ENCODE results near the gene PTGR3.

PTGR3 gene

GRCh38 chr18:75221897-75222296 is 13.0 kb upstream of the PTGR3 start:
- in situ Hi-C loops (cut with MboI; ENCODE audit: low pct_unique_long_range_greater_than_20kb, low sequenced_read_pairs, unreplicated experiment), result no loop called here
- TF ChIP-seq, protein P1, sequence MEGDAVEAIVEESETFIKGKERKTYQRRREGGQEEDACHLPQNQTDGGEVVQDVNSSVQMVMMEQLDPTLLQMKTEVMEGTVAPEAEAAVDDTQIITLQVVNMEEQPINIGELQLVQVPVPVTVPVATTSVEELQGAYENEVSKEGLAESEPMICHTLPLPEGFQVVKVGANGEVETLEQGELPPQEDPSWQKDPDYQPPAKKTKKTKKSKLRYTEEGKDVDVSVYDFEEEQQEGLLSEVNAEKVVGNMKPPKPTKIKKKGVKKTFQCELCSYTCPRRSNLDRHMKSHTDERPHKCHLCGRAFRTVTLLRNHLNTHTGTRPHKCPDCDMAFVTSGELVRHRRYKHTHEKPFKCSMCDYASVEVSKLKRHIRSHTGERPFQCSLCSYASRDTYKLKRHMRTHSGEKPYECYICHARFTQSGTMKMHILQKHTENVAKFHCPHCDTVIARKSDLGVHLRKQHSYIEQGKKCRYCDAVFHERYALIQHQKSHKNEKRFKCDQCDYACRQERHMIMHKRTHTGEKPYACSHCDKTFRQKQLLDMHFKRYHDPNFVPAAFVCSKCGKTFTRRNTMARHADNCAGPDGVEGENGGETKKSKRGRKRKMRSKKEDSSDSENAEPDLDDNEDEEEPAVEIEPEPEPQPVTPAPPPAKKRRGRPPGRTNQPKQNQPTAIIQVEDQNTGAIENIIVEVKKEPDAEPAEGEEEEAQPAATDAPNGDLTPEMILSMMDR (IDR thresholded peaks at IDR 0.05; ENCODE audit: extremely low read depth, insufficient read depth, missing control alignments), result no peak
- DNase-seq (ENCODE audit: low spot score), result no peak

- DNase-seq (ENCODE audit: low spot score), result no peak
- TF ChIP-seq, protein P1 (IDR thresholded peaks at IDR 0.05; ENCODE audit: extremely low read depth, insufficient read depth, missing control alignments), result no peak
- in situ Hi-C loops (cut with MboI; ENCODE audit: low pct_unique_long_range_greater_than_20kb, low sequenced_read_pairs, unreplicated experiment), result no loop called here
Observed at GRCh38 chr18:75221397-75221796, 12.5 kb upstream of the PTGR3 start.

DNA sequence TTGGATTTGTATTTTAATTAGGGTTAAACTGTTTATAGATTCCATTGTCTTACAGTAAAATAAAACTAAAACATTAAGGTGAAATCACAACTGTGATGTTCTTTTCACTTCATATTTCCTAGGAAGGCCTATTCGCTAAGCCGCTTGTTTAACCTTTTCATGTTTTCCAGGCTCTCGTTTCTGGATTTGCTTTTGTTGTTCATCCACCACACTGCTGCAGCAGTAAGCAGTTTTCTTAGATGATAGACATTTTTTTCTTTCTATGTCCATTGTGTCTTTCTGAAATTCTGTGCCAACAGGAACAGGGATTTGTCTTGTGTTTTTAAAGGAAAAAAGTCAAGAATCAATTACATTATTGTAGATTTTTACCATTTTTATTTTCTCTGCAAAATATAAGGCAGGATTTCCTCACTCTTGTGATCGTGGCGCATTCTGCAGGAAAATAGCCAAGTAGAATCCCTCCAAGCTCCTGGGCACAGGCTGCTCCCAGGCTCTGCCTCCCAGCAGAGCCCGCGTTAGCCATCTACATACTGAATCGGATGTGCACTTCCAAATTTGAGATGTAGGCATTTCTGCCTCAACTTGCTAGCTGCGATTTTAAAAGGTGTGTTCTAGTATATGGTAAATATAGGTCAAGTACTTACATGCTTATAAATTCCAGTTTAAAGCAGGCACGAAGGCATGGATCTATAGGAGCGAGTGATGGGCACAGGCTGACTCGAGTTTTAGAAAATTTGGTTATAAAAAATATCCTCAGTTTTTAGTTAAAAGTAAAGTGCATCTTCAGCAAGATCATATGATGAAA is 11.8 kb upstream of the PTGR3 start:
- in situ Hi-C loops (cut with MboI; ENCODE audit: low pct_unique_long_range_greater_than_20kb, low sequenced_read_pairs, unreplicated experiment), result no loop called here
- no peak for DNase-seq (ENCODE audit: low spot score)

GRCh38 chr18:75219745-75220375 is 10.9 kb upstream of the PTGR3 start:
- TF ChIP-seq, protein P1 (IDR thresholded peaks at IDR 0.05; ENCODE audit: extremely low read depth, insufficient read depth, missing control alignments), result no peak
- in situ Hi-C loops (cut with MboI; ENCODE audit: low pct_unique_long_range_greater_than_20kb, low sequenced_read_pairs, unreplicated experiment), result no loop called here
- DNase-seq (ENCODE audit: low spot score), result no peak

More for the DNA sequence above, 11.8 kb upstream of the PTGR3 start:
- TF ChIP-seq, protein P1 (IDR thresholded peaks at IDR 0.05; ENCODE audit: extremely low read depth, insufficient read depth, missing control alignments), result no peak

- in situ Hi-C loops (cut with MboI; ENCODE audit: low pct_unique_long_range_greater_than_20kb, low sequenced_read_pairs, unreplicated experiment), result no loop called here
- TF ChIP-seq, protein P1 (IDR thresholded peaks at IDR 0.05; ENCODE audit: extremely low read depth, insufficient read depth, missing control alignments), result no peak
- DNase-seq (ENCODE audit: low spot score), result no peak
Observed at GRCh38 chr18:75218065-75218923, 9.4 kb upstream of the PTGR3 start.

- TF ChIP-seq, protein P1 (IDR thresholded peaks at IDR 0.05; ENCODE audit: extremely low read depth, insufficient read depth, missing control alignments), result no peak
- DNase-seq (ENCODE audit: low spot score), result no peak
- in situ Hi-C loops (cut with MboI; ENCODE audit: low pct_unique_long_range_greater_than_20kb, low sequenced_read_pairs, unreplicated experiment), result no loop called here
Observed at GRCh38 chr18:75216911-75217689, 8.2 kb upstream of the PTGR3 start.
